A549 (cell line): ENCODE measurements around the gene ANKRD13D. TPM values are rescaled to one million over a fixed set of nuclear protein-coding genes. Genes with fewer than 3 reads are reported as not detected.
A peak's percentile ranks its signal among the peaks of the same experiment; 100 is the strongest.

Source experiments
- ATAC-seq, 2 experiments: fragments of 200-7000 bp in 1 of 2; fragments of >200 bp in 1 of 2; cut with Nextera tagmentation in 1 of 2; cut with Tn5 transposase in 1 of 2; 3 replicates each; pipeline versions ENCODE4 v1.8.0 to v1.9.1; 2018 to 2020; ENCODE audit warnings: mild to moderate bottlenecking in 1 of 2, moderate library complexity in 1 of 2
- CTCF ChIA-PET: fragments of 300-600 bp; sonication (Branson Sonifier 250); formaldehyde crosslinking; extraction: SDS; loops from one replicate; lab custom pipeline; 2021; ENCODE audit warnings: antibody characterized with exemption, inconsistent platforms; lab: Yijun Ruan, JAX
- POLR2A ChIA-PET: fragments of 350-600 bp; formaldehyde crosslinking; extraction: SDS; loops from one replicate; lab custom pipeline; 2021; ENCODE audit warnings: antibody characterized with exemption, inconsistent platforms; lab: Yijun Ruan, JAX
- DNase-seq, 2 experiments: peaks; one replicate each; pipeline versions ENCODE4 v3.0.0 to v3.0.0-alpha.2; 2011 to 2016; ENCODE audit warnings: low read depth in 1 of 2, low spot score in 1 of 2
- FAIRE-seq: peaks from 2 replicates; lab custom pipeline; 2011; peaks lifted over from hg19 to GRCh38; lab: Jason Lieb, UNC
- H3K27ac ChIP-seq, 2 experiments: fragments of >200 bp; sonication (Bioruptor Twin); formaldehyde crosslinking; 3 replicates each; pipeline ENCODE4 v1.5.1; 2016 to 2017
- H3K4me1 ChIP-seq: fragments of >200 bp; sonication (Bioruptor Twin); formaldehyde crosslinking; 3 replicates; pipeline ENCODE4 v1.6.1; 2016
- H3K4me2 ChIP-seq: fragments of >200 bp; sonication (Bioruptor Twin); formaldehyde crosslinking; 3 replicates; pipeline ENCODE4 v1.6.1; 2016
- H3K4me3 ChIP-seq: fragments of >200 bp; sonication (Bioruptor Twin); formaldehyde crosslinking; 3 replicates; pipeline ENCODE4 v1.5.1; 2016
- H3K9me3 ChIP-seq: fragments of >200 bp; sonication (Bioruptor Twin); formaldehyde crosslinking; 3 replicates; pipeline ENCODE4 v1.6.1; 2016
- BCL3 ChIP-seq: fragments of >200 bp; sonication (Bioruptor Twin); formaldehyde crosslinking; IDR thresholded peaks from 3 replicates; pipeline ENCODE4 v1.6.1; 2016
- CHD2 ChIP-seq: fragments of 150-350 bp; IDR thresholded peaks from 2 replicates; pipeline ENCODE4 v1.6.1; 2014; ENCODE audit warnings: low read length; ENCODE audit not compliant: partially characterized antibody
- CHD4 ChIP-seq: fragments of 200-600 bp; sonication (generic); IDR thresholded peaks from 2 replicates; pipeline ENCODE4 v1.6.1; 2016; ENCODE audit warnings: antibody characterized with exemption, mild to moderate bottlenecking, borderline replicate concordance
- CTCF ChIP-seq: fragments of >200 bp; sonication (Bioruptor Twin); formaldehyde crosslinking; IDR thresholded peaks from 3 replicates; pipeline ENCODE4 v1.5.1; 2016
- EHF ChIP-seq: fragments of 250-450 bp; sonication (Bioruptor Pico); IDR thresholded peaks from 2 replicates; pipeline ENCODE4 v1.5.0; 2020; ENCODE audit warnings: mild to moderate bottlenecking
- FOSB ChIP-seq: fragments of 250-450 bp; sonication (Bioruptor Pico); IDR thresholded peaks from 2 replicates; pipeline ENCODE4 v1.5.0; 2020; ENCODE audit warnings: mild to moderate bottlenecking, moderate library complexity
- HMGXB4 ChIP-seq: fragments of 250-450 bp; sonication (Bioruptor Pico); IDR thresholded peaks from 2 replicates; pipeline ENCODE4 v1.5.0; 2021; ENCODE audit warnings: mild to moderate bottlenecking, moderate library complexity, borderline replicate concordance
- HOXA7 ChIP-seq: fragments of 250-450 bp; sonication (Bioruptor Pico); IDR thresholded peaks from 2 replicates; pipeline ENCODE4 v1.5.0; 2020; ENCODE audit warnings: mild to moderate bottlenecking, moderate library complexity
- MAX ChIP-seq: IDR thresholded peaks from 2 replicates; pipeline ENCODE4 v1.6.1; 2012
- MAZ ChIP-seq: fragments of 150-350 bp; IDR thresholded peaks from 2 replicates; pipeline ENCODE4 v1.6.1; 2014; ENCODE audit warnings: antibody characterized with exemption, low read depth, low read length, borderline replicate concordance
- MYC ChIP-seq: IDR thresholded peaks from 2 replicates; pipeline ENCODE4 v1.6.1; 2012; ENCODE audit warnings: mild to moderate bottlenecking, inconsistent platforms, low read length, improper control_type of control experiment, borderline replicate concordance
- NFE2L2 ChIP-seq: fragments of 150-350 bp; conservative IDR thresholded peaks from 2 replicates; pipeline ENCODE4 v1.6.1; 2014; ENCODE audit warnings: low read length
- POLR2A ChIP-seq: IDR thresholded peaks from 2 replicates; pipeline ENCODE4 v1.6.1; 2012; ENCODE audit warnings: mild to moderate bottlenecking, low read length
- POLR2AphosphoS2 ChIP-seq: conservative IDR thresholded peaks from 2 replicates; pipeline ENCODE4 v1.6.1; 2012; ENCODE audit warnings: low read length, improper control_type of control experiment, inconsistent platforms
- RAD21 ChIP-seq, 2 experiments: fragments of >200 bp in 1 of 2; sonication (Bioruptor Twin) in 1 of 2; formaldehyde crosslinking in 1 of 2; IDR thresholded peaks in 1 of 2; conservative IDR thresholded peaks in 1 of 2; 2 replicates in 1 of 2; 3 replicates in 1 of 2; pipeline ENCODE4 v1.6.1; 2012 to 2018; ENCODE audit warnings: inconsistent platforms in 1 of 2
- RCOR1 ChIP-seq: fragments of 150-350 bp; IDR thresholded peaks from 2 replicates; pipeline ENCODE4 v1.6.1; 2014; ENCODE audit warnings: antibody characterized with exemption, low read length, low read depth
- REST ChIP-seq: fragments of 200-600 bp; sonication (generic); IDR thresholded peaks from 2 replicates; pipeline ENCODE4 v1.6.1; 2016; ENCODE audit warnings: antibody characterized with exemption, mild to moderate bottlenecking, moderate library complexity
- RFX5 ChIP-seq: fragments of 450-650 bp; IDR thresholded peaks from 2 replicates; pipeline ENCODE4 v1.7.1; 2014; ENCODE audit warnings: antibody characterized with exemption, mild to moderate bottlenecking, moderate library complexity
- RNF2 ChIP-seq: fragments of 200-600 bp; sonication (generic); IDR thresholded peaks from 2 replicates; pipeline ENCODE4 v1.6.1; 2016; ENCODE audit warnings: low read depth, mild to moderate bottlenecking, antibody characterized with exemption, moderate library complexity, borderline replicate concordance
- SREBF2 ChIP-seq: fragments of 450-650 bp; IDR thresholded peaks from 2 replicates; pipeline ENCODE4 v1.6.1; 2014; ENCODE audit warnings: mild to moderate bottlenecking, moderate library complexity
- TFCP2L1 ChIP-seq: fragments of 250-450 bp; sonication (Bioruptor Pico); IDR thresholded peaks from 2 replicates; pipeline ENCODE4 v1.5.0; 2021; ENCODE audit warnings: mild to moderate bottlenecking
- TP53 ChIP-seq: fragments of 250-450 bp; sonication (Bioruptor Pico); IDR thresholded peaks from 2 replicates; pipeline ENCODE4 v1.5.0; 2021; ENCODE audit warnings: mild to moderate bottlenecking, moderate library complexity
- USF2 ChIP-seq: fragments of 450-650 bp; IDR thresholded peaks from 2 replicates; pipeline ENCODE4 v1.6.1; 2014; ENCODE audit warnings: antibody characterized with exemption
- ZC3H11A ChIP-seq: fragments of 450-650 bp; IDR thresholded peaks from 2 replicates; pipeline ENCODE4 v1.6.1; 2014; ENCODE audit warnings: antibody characterized with exemption, mild to moderate bottlenecking
- ZFP36 ChIP-seq: fragments of 450-650 bp; IDR thresholded peaks from 2 replicates; pipeline ENCODE4 v1.6.1; 2014; ENCODE audit warnings: borderline replicate concordance; ENCODE audit not compliant: partially characterized antibody
- WGBS: methylation state at CpG from one replicate; pipeline ENCODE4 v1.1.6; 2017; ENCODE audit errors: missing lambda C conversion rate; 5-methylcytosine and 5-hydroxymethylcytosine counted together
- polyA plus RNA-seq, 4 experiments: library from polyadenylated mRNA; depleted of rRNA in 3 of 4; stranded (reverse); fragments of >200 nt; fragmentation: RNase III in 1 of 4; extraction: RNeasy Plus Mini Kit Qiagen cat#74134 plus additional on column Dnase treatment in 1 of 4; gene quantifications; 2 replicates in 3 of 4; 3 replicates in 1 of 4; pipeline ENCODE4 v1.2.3, GENCODE V29; 2011 to 2017

The ANKRD13D gene
- polyA plus RNA-seq, 2 of the 4 experiments (the other 2 are of a cell fraction), result 17.0 to 24.2 TPM

- TF ChIP-seq BCL3, result peak; percentile 75; the same call in 1 of the 3 replicates
- no peak for TF ChIP-seq CTCF
- TF ChIP-seq CHD2, result no peak
- no peak for TF ChIP-seq CHD4
- TF ChIP-seq RAD21 (conservative IDR thresholded peaks at IDR 0.05 in 1 of 2, IDR thresholded peaks at IDR 0.05 in 1 of 2), result no peak
- peak; percentile 98 for TF ChIP-seq POLR2A
- TF ChIP-seq RCOR1, result no peak
- TF ChIP-seq MAZ, result peak; percentile 62; the same call in 1 of the 2 replicates
- no peak for TF ChIP-seq NFE2L2
- TF ChIP-seq FOSB (CRISPR knock-in tag), result 0 out of 2 replicates have a peak, but pooled peaks have one; percentile 7
- no peak for TF ChIP-seq HMGXB4
- no peak for TF ChIP-seq TFCP2L1 (CRISPR knock-in tag)
- TF ChIP-seq ZFP36, result no peak
- no peak for TF ChIP-seq HOXA7 (CRISPR knock-in tag)
Observed at GRCh38 chr11:67239783-67240575, 49.1 kb upstream of the ANKRD13D start (continued).

- FAIRE-seq (no peak), ATAC-seq (peak; percentile 54 to 59), DNase-seq (peak; percentile 56 to 75)
- peak overlapping the region; percentile 69 for H3K4me3 ChIP-seq
- peak overlapping the region; percentile 94 for H3K4me2 ChIP-seq
- H3K4me1 ChIP-seq, result peaks cover 28% of the 10 kb centered on the region
- ChIA-PET CTCF (interaction anchor here (0.6 to 4.2 kb wide), 9 partner anchors 7 to 804 kb away, joined by 3 to 21 read pairs (median 4); no protein-coding TSS in a partner anchor), POLR2A (interaction anchor here (1.0 to 2.2 kb wide), 5 partner anchors 12 to 160 kb away, joined by 3 to 10 read pairs (median 7); partner anchors contain the start of genes ANKRD13D and KDM2A)
- WGBS, result 4% methylated on average over 16 of the region's 16 CpGs
- H3K27ac ChIP-seq, result peak overlapping the region; percentile 80 to 89
- no peaks in the 10 kb centered on the region for H3K9me3 ChIP-seq
- TF ChIP-seq POLR2AphosphoS2, result no peak
- peak; percentile 80 for TF ChIP-seq MAX
- TF ChIP-seq MYC, result peak; percentile 90; the same call in 1 of the 2 replicates
- peak; percentile 63 for TF ChIP-seq USF2
- no peak for TF ChIP-seq SREBF2
- no peak for TF ChIP-seq ZC3H11A
- peak; percentile 18; the same call in 1 of the 2 replicates for TF ChIP-seq REST
- no peak for TF ChIP-seq RNF2
- TF ChIP-seq TP53 (CRISPR knock-in tag), result 0 out of 2 replicates have a peak, but pooled peaks have one; percentile 47
- TF ChIP-seq RFX5, result no peak
- no peak for TF ChIP-seq EHF (CRISPR knock-in tag)
- TF ChIP-seq BCL3, result no peak
Observed at GRCh38 chr11:67240576-67241389, 48.3 kb upstream of the ANKRD13D start.
